A172 (cell line): Measurements from ENCODE around the gene SHTN1. TPM values are rescaled to one million over a fixed set of nuclear protein-coding genes. Genes with fewer than 3 reads are reported as not detected.

Experiments
- DNase-seq: peaks from one replicate; pipeline ENCODE4 v3.0.0-alpha.2; 2015; ENCODE audit warnings: low spot score
- total RNA-seq: library from RNA; depleted of rRNA; stranded (reverse); fragments of >200 nt; shearing (Covaris generic); gene quantifications from 2 replicates; pipeline ENCODE4 v1.2.3, GENCODE V29; 2014

SHTN1 gene
- total RNA-seq, 1 experiment from 2014 or later: 5.6 TPM

GRCh38 chr10:116985611-116986010 lies 19.4 kb downstream of the SHTN1 start:
- DNase-seq: no peak

GRCh38 chr10:116984202-116984990 lies 20.6 kb downstream of the SHTN1 start:
- DNase-seq: no peak

GRCh38 chr10:116980041-116980440 lies 24.9 kb downstream of the SHTN1 start:
- DNase-seq: no peak

GRCh38 chr10:116978901-116979300 lies 26.1 kb downstream of the SHTN1 start:
- no peak for DNase-seq

- peak; percentile 62 for DNase-seq
Observed at GRCh38 chr10:116974456-116975005, 30.5 kb downstream of the SHTN1 start.

GRCh38 chr10:116973946-116974455 lies 31.0 kb downstream of the SHTN1 start:
- no peak for DNase-seq

- DNase-seq: no peak
Observed at GRCh38 chr10:116973371-116973905, 31.5 kb downstream of the SHTN1 start.

GRCh38 chr10:116972131-116972530 lies 32.9 kb downstream of the SHTN1 start:
- no peak for DNase-seq

- DNase-seq: no peak
Observed at GRCh38 chr10:116970050-116970449, 34.9 kb downstream of the SHTN1 start.

- no peak for DNase-seq
Observed at GRCh38 chr10:116968331-116968730, 36.7 kb downstream of the SHTN1 start.

GRCh38 chr10:116961406-116962251 lies 43.4 kb downstream of the SHTN1 start:
- DNase-seq: no peak

- DNase-seq: no peak
Observed at GRCh38 chr10:116960066-116960776, 44.8 kb downstream of the SHTN1 start.

- DNase-seq: no peak
Observed at GRCh38 chr10:116952729-116953128, 52.3 kb downstream of the SHTN1 start.

GRCh38 chr10:116948530-116948870 lies 56.5 kb downstream of the SHTN1 start:
- DNase-seq: no peak

- DNase-seq: peak; percentile 66
Observed at GRCh38 chr10:116947841-116948529, 57.0 kb downstream of the SHTN1 start.

- DNase-seq: no peak
Observed at GRCh38 chr10:116944911-116945310, 60.1 kb downstream of the SHTN1 start.

- DNase-seq: no peak
Observed at GRCh38 chr10:116931806-116932205, 73.2 kb downstream of the SHTN1 start.

- no peak for DNase-seq
Observed at GRCh38 chr10:116926426-116926825, 78.6 kb downstream of the SHTN1 start.

GRCh38 chr10:116925056-116925455 lies 79.9 kb downstream of the SHTN1 start:
- DNase-seq: no peak

- no peak for DNase-seq
Observed at GRCh38 chr10:116919706-116920105, 85.3 kb downstream of the SHTN1 start.

GRCh38 chr10:116919164-116919563 lies 85.8 kb downstream of the SHTN1 start:
- DNase-seq: no peak
